NOMO-1 treated with DMSO at 0.1 percent for 48 hours (cell line): Measurements from ENCODE around the gene TPT1.
A peak's percentile ranks its signal among the peaks of the same experiment; 100 is the strongest.
"Not testable (repeated sequence)": the region's sequence is repeated elsewhere in the genome, so short reads cannot be mapped to it uniquely, and the experiment has no call there.

Experiments
- DNase-seq: peaks from one replicate; lab custom pipeline; 2025; ENCODE audit not compliant: unreplicated experiment; lab: John Stamatoyannopoulos, UW

TPT1 gene

DNA sequence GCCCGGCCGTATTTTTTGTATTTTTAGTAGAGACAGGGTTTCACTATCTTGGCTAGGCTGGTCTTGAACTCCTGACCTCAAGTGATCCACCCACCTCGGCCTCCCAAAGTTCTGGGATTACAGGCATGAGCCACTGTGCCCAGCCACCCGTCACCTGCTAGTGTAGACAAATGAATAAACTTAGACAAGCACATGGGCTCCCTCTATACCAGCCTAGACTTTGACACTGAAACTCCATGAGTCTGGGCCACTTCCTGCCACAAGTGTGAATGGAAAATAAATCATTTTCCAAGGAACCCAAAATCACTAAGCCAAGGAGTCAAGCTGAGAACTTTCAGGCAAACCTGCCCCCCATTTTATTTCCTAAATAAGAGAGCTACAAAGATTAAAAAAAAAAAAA, 27.0 kb upstream of the TPT1 start:
- no peak for DNase-seq

DNA sequence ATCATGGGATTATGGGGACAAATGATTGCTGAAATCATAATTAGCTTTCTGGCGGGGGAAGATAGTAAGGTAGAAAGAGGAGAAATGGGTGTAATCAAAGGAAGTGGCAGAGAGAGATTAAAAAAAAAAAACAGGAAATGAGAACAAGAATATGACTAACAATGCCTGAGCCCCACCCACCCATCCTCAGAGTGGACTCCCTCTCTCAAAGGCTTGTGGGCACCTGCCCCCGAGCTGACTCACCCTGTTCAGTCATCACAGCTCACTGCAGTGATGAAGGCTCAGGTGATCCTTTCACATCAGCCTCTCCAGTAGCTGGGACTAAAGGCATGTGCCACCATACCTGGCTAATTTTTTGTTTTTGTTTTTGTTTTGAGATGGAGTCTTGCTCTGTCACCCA, 26.4 kb upstream of the TPT1 start:
- DNase-seq, result peak; percentile 92

- no peak for DNase-seq
Measured at GRCh38 chr13:45365558-45365885, 24.5 kb upstream of the TPT1 start.

- no peak for DNase-seq
Measured at GRCh38 chr13:45364876-45365557, 24.0 kb upstream of the TPT1 start.

DNA sequence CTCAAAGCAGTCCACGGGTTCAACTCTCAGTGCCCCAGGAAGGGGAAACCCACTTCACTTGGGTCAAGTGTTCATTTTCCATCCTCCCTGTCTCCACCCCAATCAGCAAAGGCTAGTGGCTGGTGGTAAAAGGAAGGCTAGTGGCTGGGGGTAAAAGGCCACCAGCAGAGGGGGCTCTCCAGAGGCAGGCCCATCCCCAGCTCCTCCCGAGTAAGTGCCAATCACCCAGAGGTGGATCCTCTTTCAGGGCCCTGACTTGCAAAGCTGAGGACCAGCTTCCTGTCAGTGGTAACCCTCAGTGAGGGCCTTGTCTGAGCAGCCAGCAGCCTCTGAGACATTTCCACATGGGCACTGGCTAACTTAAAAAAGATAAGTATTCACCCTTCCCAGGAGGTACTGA, 22.0 kb upstream of the TPT1 start:
- no peak for DNase-seq

DNA sequence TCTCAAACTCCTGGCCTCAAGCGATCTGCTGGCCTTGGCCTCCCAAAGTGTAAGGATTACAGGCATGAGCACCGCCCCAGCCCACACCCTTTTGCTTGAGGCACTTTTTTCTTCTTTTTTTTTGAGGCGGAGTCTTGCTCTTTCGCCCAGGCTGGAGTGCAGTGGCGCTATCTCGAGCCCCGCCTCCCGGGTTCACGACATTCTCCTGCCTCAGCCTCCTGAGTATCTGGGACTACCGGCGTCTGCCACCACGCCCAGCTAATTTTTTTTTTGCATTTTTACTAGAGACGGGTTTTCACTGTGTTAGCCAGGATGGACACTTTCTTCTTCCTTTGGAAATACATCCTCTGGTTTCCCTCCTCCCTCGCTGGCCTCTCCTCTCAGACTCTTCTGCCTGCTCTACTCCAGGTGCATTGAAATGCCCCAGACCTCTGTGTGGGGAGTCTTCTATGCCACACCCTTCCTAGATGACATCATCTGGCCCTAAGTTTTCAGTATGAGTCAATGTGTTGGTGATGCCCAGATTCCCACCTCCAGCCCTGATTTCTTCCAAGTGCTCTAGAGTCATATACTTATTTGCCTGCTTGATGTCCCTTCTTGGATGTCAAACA, 20.7 kb upstream of the TPT1 start:
- no peak for DNase-seq

DNA sequence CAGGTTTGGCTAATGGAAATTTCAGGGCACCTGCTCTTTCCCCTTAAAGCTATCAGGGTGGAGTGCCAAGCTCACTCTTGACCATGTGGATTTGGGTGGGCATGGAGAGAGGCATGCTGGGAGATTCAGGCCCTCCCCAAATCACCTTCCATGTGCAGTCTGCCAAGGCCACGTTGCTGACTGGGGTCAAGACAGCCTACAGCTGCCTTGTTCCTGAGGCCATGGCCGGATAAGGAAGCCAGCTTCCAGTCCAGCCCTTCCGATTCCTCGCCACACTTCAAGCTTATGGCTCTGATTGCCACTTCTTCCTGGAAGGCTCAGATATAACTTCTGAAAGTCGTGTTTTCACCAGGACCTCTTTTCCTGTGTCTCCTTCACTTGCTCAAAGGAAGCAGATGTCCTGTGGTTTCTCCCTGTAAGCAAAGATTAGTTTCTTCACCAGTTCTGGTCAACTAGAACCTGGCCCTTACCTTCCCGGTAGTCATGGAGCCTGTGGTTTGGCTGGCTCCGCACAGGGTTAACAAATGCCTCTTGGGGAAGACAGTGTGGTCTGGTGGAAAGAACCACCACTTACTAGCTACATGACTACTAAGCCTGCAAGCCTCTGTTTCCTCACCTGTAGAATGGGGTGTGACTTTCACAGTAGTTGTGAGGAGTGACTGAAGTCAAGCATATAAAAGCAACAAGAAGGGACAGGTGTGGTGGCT, 16.1 kb upstream of the TPT1 start:
- no peak for DNase-seq

DNA sequence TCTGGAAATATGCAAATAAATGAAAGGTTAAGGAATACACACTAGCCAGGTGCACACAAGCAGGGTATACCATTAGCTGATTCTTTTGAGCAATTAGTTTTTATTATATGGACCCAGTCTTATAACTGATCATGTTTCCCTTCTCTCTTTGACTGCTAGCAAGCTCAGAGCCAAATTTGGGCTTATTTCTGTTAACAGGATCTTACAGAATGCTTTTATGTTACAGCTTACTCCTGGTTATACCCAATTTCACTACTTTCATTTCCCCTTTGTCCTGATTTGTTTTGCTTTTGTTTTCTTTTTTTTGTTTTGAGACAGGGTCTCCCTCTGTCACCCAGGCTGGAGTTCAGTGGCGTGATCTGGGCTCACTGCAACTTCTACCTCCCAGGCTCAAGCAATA, 12.9 kb upstream of the TPT1 start:
- DNase-seq, result no peak

DNA sequence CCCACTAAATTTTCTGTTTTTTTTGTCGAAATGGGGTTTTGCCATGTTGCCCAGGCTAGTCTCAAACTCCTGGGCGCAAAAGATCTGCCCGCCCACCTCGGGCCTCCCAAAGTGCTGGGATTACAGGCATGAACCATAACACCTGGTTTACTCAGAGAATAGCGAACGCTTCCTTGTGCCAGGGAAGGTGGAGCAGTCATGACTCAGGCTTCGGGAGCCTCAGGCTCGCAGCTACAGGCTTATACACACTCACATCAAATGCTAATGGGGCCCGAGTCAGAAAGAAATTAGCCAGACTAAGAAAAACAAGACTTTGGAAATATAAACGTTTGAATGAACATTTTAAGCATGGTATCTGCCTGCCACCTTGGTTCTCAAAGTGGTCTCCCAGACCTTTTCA, 11.0 kb upstream of the TPT1 start:
- no peak for DNase-seq

GRCh38 chr13:45350152-45350551, 9.2 kb upstream of the TPT1 start:
- DNase-seq, result no peak

DNA sequence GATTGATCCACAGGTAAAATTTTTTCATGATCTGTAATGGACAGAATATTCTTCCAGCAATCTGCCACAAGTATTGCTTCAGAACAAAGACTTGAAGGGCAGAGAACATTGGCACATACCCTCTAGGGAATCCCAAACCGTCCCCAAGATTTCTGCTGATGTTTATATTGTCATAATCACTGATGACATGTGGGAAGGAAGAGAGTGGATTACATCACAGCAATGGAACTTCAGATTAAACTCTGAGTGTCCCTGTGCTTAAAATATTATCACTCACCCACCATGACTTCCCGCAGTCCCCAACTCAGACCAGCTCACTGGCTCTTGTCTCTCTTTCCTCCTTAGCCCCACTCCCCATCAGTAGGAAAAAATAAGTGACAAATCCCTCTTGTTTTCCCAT, 8.5 kb upstream of the TPT1 start:
- no peak for DNase-seq

DNA sequence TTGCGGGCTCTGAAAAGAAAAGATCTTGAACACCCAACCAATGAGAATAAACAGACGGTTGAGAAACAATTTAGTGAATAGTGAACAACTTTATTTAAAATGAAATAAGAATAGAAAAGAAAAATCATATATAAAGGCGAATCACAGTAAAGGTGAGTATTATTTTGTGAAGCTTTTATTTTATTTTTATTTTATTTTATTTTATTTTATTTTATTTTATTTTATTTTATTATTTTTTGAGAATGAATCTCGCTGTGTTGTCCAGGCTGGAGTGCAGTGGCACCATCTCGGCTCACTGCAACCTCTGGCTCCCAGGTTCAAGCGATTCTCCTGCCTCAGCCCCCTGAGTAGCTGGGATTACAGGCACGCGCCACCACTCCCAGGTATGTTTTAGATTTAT, 3.1 kb upstream of the TPT1 start:
- not testable (repeated sequence) for DNase-seq

GRCh38 chr13:45343102-45343501, 2.1 kb upstream of the TPT1 start:
- not testable (repeated sequence) for DNase-seq

DNA sequence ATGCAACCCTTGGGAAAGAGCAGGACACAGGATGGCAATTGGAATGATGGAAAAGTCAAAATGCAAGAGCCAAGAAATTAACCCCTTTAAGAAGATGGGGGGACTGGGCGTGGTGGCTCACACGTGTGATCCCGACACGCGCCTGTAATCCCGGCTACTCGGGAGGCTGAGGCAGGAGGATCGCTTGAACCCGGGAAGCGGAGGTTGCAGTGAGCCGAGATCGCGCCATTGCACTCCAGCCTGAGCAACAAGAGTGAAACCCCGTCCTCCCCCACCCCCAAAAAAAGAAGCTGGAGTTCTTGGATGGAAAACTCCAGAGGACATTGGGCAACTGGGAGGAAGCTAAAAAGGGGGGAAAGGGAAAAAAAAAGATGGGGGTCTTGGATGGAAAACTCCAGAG, 1.7 kb upstream of the TPT1 start:
- not testable (repeated sequence) for DNase-seq

DNA sequence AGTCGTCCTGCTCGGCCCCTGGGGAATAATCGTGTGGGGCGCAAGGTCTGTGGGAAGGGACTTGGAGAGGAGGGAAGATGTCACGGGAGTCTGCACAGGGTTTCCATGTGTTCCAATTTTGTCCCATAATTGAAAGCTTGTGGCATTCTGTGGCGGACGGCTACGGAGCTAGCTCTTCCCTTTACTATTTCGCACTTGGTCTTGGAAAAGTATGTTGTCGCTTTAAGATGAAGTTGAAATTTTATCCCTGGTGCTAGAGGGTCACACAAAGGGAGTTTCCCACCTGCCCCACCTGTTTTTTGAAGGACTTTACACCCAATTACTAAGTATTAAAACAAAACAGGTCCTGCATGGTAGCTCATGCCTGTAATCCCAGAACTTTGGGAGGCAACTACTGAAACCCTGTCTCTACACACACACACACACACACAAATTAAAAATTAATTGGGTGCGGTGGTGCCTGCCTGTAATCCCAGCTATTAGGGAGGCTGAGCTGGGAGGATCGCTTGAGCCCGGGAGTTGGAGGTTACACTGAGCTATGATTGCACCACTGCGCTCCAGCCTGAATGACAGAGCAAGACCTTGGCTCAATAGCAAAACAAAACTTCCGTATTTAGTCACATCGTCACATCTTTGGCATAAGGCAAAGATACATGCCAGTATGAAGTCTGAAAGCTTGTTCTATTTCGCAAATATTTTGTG, 967 bp upstream of the TPT1 start:
- peak; percentile 72 for DNase-seq

- DNase-seq, result peak; percentile 74
Measured at GRCh38 chr13:45340422-45341033, 455 bp downstream of the TPT1 start.

- DNase-seq, result no peak
Measured at GRCh38 chr13:45339867-45340266, 1.1 kb downstream of the TPT1 start.

DNA sequence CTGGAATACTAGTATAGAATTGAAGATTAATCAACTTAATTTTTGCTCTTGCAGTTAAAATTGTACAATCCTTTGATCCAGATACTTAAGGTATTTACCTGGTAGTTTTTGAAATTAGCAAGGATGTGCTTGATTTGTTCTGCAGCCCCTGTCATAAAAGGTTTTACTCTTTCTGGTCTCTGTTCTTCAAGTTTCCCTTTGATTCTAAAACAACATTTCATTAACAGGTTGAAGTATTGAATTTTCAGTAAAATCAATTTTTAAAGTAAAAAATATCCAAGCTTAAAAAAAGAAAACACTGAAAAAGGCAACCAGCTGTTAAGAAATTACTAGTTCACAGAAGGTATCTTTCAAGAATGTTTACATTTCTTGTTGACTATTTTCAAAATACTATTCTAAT, 1.6 kb downstream of the TPT1 start:
- DNase-seq, result no peak

GRCh38 chr13:45337803-45338202, 3.2 kb downstream of the TPT1 start:
- DNase-seq, result no peak

DNA sequence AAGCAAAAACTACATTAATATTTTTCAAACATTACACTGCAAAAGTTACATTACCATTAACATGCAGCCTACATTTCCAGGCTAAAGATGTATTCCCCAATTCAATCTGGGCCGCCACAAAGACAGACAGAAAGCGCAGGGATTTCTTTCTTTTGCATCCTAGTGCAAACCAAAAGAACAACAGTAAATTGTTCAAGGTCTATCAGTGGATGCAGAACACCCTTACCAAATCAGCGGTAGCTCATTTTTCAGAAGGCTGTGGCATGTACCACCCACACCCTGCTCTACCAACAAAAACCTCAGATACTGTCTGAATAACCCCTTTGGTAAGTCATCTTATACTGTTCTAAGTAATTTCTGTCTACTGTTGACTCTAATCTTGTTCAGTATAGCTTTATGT, 3.6 kb downstream of the TPT1 start:
- DNase-seq, result no peak

GRCh38 chr13:45336025-45336800, 4.8 kb downstream of the TPT1 start:
- DNase-seq, result no peak
